HG02763 (cell line): Measurements from ENCODE around the gene KIF3C.
"Not testable (repeated sequence)": the region's sequence is repeated elsewhere in the genome, so short reads cannot be mapped to it uniquely, and the experiment has no call there.

Experiments
- ATAC-seq: cut with Tn5 transposase; IDR thresholded peaks from one replicate; pipeline ENCODE4 v1.9.1; 2021; ENCODE audit warnings: mild to moderate bottlenecking, moderate library complexity; ENCODE audit not compliant: unreplicated experiment

Gene KIF3C

GRCh38 chr2:25966531-25967270 lies 15.6 kb downstream of the KIF3C start:
- ATAC-seq, result no peak

DNA sequence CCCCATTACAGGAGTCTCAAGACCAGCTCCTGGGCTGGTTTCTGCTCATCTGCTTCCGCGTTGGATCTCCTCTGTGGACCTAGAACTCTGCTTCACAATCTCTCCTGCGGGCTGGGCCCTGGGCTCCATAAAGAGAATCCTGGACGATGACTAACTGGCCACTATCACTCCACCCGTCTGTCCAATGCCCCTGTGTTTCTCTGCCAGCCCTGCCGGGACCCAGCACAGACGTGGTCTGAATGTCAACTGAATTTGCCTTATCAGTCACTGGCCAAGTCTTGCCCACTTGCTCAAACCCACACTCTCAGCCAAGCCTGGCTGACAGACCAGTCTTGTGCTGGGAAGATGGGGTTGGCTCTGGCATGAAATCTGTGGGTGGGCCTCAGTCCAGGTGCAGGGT lies 17.4 kb downstream of the KIF3C start:
- no peak for ATAC-seq

DNA sequence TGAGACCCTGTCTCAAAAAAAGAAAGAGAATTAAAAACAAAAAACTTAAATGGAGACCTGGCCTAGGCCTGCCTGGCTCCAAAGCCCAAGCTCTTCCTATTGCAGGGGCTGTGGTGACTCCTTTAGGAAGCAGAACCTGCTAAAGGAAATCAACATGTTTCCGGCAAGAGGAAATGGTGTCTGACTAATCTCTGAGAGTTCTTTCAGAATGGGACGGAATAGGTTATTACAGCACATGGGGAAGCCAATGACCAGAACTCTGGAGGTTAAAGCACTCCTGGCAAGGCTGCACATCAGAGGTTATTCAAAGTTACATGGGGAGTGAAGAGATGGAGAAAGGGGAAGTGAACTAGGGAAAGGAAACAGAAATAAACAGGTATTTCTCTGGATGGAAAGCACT lies 21.4 kb downstream of the KIF3C start:
- no peak for ATAC-seq

DNA sequence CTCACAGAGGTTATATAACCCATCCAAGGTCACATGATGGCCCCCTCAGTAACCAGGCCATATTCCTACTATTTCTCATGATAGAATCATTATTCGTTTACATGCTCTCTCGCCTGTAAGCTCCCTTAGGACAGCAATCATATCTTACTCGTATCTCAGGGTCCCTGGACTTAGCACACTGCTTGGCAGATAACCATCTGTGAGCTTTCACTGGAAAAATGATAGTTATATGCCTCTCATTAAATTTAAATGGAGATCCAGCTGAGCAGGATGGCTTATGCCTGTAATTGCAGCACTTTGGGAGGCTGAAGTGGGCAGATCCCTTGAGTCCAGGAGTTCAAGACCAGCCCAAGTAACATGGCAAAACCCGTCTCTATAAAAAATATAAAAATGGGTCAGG lies 21.9 kb downstream of the KIF3C start:
- ATAC-seq, result no peak

DNA sequence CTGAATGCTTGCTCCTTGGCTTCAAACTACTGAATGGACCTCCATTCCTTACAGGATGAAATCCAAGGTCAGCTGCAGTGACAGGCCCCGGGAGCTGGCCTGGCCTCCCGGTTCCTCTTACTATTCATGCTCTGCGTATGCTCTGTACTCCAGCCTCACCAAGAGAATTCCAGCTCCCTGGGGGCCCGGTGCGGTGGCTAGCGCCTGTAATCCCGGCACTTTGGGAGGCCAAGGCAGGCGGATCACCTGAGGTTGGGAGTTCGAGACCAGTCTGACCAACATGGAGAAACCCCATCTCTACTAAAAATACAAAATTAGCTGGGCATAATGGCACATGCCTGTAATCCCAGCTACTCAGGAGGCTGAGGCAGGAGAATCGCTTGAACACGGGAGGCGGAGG lies 23.7 kb downstream of the KIF3C start:
- not testable (repeated sequence) for ATAC-seq

GRCh38 chr2:25957743-25958142 lies 24.6 kb downstream of the KIF3C start:
- ATAC-seq, result no peak

- ATAC-seq, result no peak
These were observed 26.3 kb downstream of the KIF3C start for GRCh38 chr2:25955869-25956535.

DNA sequence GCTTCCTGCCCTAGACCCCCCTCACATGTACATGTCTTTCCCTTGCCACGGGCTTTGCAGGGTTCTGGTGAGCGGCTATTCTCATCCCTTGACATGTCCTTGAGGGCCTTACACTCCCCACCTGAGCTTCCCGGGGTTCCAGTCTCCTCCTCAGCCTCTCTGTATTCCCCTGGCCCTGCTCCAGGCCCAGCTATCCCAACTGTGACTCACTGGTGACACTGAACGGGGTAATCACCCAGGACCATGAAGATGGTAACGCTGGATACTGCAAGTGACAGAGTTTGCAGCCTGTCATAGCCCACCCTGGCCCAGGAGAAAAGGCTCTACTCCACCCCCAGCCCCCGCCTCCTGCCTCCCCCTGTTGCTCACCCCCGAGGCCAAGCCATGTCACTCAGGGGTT lies 27.3 kb downstream of the KIF3C start:
- no peak for ATAC-seq

GRCh38 chr2:25954199-25954752 lies 28.0 kb downstream of the KIF3C start:
- no peak for ATAC-seq

GRCh38 chr2:25951071-25951547 lies 31.2 kb downstream of the KIF3C start:
- ATAC-seq, result no peak

- no peak for ATAC-seq
These were observed 33.9 kb downstream of the KIF3C start for GRCh38 chr2:25948437-25948836.

DNA sequence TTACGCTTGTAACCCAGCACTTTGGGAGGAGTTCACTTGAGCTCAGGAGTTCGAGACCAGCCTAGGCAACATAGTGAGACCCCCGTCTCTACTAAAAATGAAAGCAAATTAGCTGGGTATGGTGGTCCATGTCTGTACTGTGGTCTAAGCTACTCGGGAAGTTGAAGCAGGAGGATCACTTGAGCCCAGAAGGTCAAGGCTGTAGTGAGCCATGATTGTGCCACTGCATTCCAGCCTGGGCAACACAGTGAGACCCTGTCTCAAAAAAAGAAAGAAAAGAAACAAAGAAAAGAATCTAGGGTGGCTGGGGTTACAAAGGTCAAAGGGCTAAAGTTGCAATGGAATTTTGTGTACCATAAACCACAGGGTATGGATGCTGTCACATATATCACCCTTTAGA lies 41.3 kb downstream of the KIF3C start:
- no peak for ATAC-seq

- ATAC-seq, result no peak
These were observed 43.0 kb downstream of the KIF3C start for GRCh38 chr2:25939257-25939668.

- no peak for ATAC-seq
These were observed 44.0 kb downstream of the KIF3C start for GRCh38 chr2:25938345-25938744.

DNA sequence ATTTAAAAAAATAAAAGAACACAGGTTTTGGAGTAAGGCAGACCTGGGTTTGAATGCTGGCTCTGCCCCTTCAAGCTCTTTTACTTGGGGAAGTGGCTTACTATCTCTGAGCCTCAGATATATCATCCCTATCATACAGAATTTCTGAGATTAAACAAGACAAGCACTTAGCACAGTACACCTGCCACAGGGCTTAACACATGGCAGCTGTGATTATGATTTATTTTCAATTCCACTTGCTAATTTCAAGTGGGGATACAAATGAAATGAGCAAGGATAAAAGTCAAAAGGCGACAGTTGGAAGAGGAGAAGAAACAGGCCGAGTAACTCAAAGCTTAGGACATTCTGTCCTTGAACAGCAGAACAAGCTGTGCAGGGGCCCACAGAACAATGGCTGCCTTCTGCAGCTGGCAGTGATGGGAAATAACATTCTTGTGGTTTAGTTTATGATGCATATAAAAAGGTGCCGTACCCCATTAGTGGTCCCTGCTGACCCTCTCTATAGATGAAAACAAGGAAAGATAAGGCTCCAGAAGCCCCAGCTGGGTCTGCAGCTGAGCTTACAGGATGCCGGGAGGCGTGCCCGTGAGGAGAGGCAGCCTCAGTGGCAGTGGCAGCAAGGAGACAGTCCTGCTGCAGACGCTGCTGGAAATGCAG lies 45.3 kb downstream of the KIF3C start:
- no peak for ATAC-seq

DNA sequence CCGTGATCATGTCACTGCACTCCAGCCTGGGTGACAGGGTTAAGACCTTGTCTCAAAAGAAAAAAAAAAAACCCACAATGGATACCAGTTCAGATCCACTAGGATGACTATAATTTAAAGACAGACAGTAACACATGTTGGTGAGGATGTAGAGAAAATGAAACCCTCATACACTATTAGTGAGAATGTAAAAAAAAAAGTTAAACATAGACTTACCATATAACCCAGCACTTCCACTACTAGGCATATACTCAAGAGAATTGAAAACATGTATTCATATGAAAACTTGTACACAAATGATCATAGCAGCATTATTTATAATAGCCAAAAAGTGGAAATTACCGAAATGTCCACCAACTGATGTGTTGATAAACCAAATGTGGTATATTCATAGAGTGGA lies 48.7 kb downstream of the KIF3C start:
- ATAC-seq, result no peak

GRCh38 chr2:25929789-25930473 lies 52.4 kb downstream of the KIF3C start:
- no peak for ATAC-seq

DNA sequence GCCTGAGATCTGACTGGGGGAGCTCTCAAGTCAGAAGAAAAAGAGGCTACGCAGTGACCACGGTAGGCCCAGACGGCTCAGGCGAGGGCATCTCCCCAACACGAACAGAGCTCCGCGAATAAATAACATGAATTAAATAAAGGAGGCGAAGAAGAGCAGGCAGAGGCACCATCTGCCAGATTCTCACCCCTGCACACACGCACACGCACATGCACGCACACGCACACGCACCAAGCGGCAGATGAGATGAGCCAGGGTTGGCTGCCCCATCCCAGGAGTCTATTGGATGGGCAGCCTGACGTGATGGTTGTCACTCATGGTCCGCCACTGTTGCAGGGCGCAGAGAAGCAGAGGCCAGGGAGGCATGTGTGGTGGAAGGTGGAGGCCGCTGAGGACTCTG lies 53.6 kb downstream of the KIF3C start:
- no peak for ATAC-seq

DNA sequence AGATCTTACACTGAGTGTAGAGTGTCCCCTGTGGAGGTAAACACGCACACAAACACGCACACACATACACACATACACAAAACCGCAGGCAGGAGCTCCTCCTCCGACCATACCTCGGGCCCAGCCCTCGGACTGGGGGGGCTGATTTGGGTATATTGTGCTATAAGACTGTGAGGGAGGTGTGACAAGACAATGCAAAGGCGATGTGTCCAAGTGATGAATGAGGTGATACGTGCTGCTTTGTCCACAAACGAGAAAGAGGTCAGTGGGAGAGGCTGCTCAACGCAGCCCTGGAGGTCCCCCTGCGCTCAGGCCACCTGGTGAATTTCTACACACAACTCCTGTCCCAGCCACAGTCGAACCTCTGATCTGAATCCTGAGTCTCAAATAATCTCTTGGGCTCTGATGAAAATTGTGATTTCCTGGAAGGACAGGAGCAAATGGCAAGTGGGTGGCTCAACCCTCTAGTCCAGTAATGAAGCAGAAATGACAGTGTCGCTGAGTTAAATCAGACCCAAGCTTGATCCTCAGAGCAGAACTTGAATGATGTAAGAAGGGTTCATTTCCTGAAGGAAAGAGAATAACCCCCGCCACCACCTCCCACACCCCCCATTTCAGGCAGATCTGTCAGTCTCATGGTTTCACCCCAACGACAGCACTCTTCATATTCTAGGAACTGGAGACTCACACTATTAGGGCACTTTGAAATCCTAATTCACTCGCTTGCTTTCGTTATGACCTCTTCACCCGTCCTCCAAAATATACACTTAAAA lies 55.1 kb downstream of the KIF3C start:
- ATAC-seq, result no peak

DNA sequence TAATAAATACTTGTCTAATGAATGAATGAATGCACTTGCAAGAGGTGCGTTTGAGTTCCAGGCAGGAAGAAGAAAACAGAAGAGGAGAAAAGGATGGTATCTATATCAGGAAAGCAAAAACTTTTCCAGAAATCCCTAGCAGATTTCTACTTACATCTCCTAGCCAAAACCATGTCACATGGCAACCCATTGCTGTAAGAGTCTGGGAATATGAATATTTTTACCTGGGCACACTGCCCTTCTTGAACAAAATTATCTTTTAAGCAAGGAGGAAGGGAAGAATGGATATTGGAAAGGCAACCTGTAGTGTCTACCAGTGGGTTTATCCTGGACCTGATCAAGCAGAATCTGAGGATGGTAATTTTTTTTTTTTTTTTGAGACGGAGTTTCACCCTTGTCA lies 59.8 kb downstream of the KIF3C start:
- ATAC-seq, result no peak
